Sigmoid colon (tissue), 7 donors: ENCODE measurements around the gene RGS21. TPM values are rescaled to one million over a fixed set of nuclear protein-coding genes. Genes with fewer than 3 reads are reported as not detected.

Experiments
- DNase-seq: peaks from one replicate; pipeline ENCODE4 v3.0.0-alpha.2; 2019
- H3K27ac ChIP-seq, 4 donors: fragments of 200-600 bp; sonication (generic); one replicate each; pipeline ENCODE4 v1.5.1; 2016 to 2019; ENCODE audit warnings: mild to moderate bottlenecking in 1 of 4
- H3K27me3 ChIP-seq, 3 donors: fragments of 200-600 bp; sonication (generic); one replicate each; pipeline ENCODE4 v1.5.1; 2019; ENCODE audit warnings: mild to moderate bottlenecking in 1 of 3
- H3K36me3 ChIP-seq, 4 donors: fragments of 200-600 bp; sonication (generic); one replicate each; pipeline ENCODE4 v1.5.1; 2016 to 2019
- H3K4me1 ChIP-seq, 4 donors: fragments of 200-600 bp; sonication (generic); one replicate each; pipeline ENCODE4 v1.5.1; 2017 to 2019
- H3K4me3 ChIP-seq, 4 donors: fragments of 200-600 bp; sonication (generic); one replicate each; pipeline ENCODE4 v1.5.1; 2017 to 2019; ENCODE audit warnings: mild to moderate bottlenecking in 2 of 4, moderate library complexity in 1 of 4
- H3K9me3 ChIP-seq, 4 donors: fragments of 200-600 bp in 3 of 4; sonication (generic) in 3 of 4; one replicate each; pipeline versions ENCODE4 v1.5.1 to v1.6.1; 2013 to 2019
- EP300 ChIP-seq, 4 donors: sonication (generic); formaldehyde crosslinking; IDR thresholded peaks; one replicate each; pipeline ENCODE4 v1.6.1; 2017; ENCODE audit warnings: antibody characterized with exemption in 4 of 4
- POLR2A ChIP-seq, 2 donors: fragments of 450-650 bp; IDR thresholded peaks; one replicate each; pipeline ENCODE4 v1.6.1; 2016; ENCODE audit warnings: antibody characterized with exemption in 2 of 2, mild to moderate bottlenecking in 2 of 2, moderate library complexity in 2 of 2
- POLR2AphosphoS5 ChIP-seq, 4 donors: sonication (generic); formaldehyde crosslinking; IDR thresholded peaks; one replicate each; pipeline ENCODE4 v1.6.1; 2017; ENCODE audit warnings: antibody characterized with exemption in 4 of 4
- WGBS, 2 donors: extraction: QIAGEN DNeasy Blood & Tissue Kit; methylation state at CpG; one replicate each; pipeline ENCODE4 v1.1.7; 2013; 5-methylcytosine and 5-hydroxymethylcytosine counted together
- intact Hi-C: fragments of 100-400 bp; cut with DNase I; formaldehyde crosslinking; loops from one replicate; pipeline ENCODE4 v1.15.1; 2023
- polyA plus RNA-seq, 3 donors: library from polyadenylated mRNA; stranded (reverse); fragments of 200-250 nt; gene quantifications; one replicate each; pipeline ENCODE4 v1.2.3, GENCODE V29; 2013
- total RNA-seq, 4 donors: library from RNA; depleted of rRNA; stranded (reverse); fragments of >200 nt; gene quantifications; one replicate each; pipeline ENCODE4 v1.1.0, GENCODE V29; 2016
- TF ChIP-seq, protein P1 (sequence below), 4 experiments: fragments of 450-650 bp in 3 of 4; fragments of 200-600 bp in 1 of 4; IDR thresholded peaks; one replicate each; pipeline ENCODE4 v1.5.1; 2016 to 2019; ENCODE audit warnings: antibody characterized with exemption in 4 of 4, mild to moderate bottlenecking in 3 of 4, moderate library complexity in 2 of 4
- donor health status: healthy with polysubstance abuse.
- donor health status: Bipolar disorder and iron deficiency.
- donor health status: healthy.

RGS21 gene
- total and polyA plus RNA-seq, 7 donors, result not detected

DNA sequence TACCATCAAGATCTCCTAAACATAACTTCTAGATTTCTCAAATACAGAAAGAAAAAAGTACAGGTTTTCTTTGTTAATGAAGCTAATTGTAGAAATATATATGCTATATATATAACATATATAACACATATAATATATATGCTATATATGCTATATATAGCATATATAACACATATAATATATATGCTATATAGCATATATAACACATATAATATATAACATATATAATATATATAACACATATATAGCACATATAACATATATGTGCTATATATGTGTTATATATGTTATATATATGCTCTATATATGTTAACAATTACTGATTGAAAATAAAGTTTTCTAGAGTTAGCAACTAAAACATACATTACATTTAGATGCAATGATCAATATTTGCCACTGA lies 34.8 kb downstream of the RGS21 start:
- no peaks in the 10 kb centered on the region for H3K27me3 ChIP-seq
- H3K27ac ChIP-seq, result no peak overlapping the region

DNA sequence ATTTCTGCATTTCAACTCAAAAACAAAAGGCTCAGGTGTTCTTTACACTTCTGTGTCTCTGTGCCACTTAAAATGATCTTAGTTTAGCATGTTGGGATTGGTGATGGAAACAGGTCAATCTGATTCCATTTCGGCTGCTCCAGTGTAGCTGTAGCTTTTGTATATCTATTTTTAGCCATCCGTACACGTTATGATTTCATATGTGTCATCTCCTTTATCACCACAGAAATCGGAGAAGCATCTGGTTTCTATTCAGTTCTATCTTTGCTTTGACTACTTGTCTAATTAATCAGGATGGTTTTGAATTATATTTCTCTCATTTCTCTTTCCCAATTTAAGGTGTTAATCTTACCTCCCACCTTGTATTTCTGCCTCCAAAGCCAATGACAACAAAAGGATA lies 41.1 kb downstream of the RGS21 start:
- H3K4me1 ChIP-seq, result peaks cover 0 to 3% (median 0%) of the 10 kb centered on the region in 4 donors
- WGBS, 2 donors, result 63 to 64% methylated on average over 4 of the region's 4 CpGs
- TF ChIP-seq POLR2A (IDR thresholded peaks at IDR 0.05) (no peak), POLR2AphosphoS5 (IDR thresholded peaks at IDR 0.05) (no peak), EP300 (IDR thresholded peaks at IDR 0.05) (no peak)
- TF ChIP-seq, protein P1, sequence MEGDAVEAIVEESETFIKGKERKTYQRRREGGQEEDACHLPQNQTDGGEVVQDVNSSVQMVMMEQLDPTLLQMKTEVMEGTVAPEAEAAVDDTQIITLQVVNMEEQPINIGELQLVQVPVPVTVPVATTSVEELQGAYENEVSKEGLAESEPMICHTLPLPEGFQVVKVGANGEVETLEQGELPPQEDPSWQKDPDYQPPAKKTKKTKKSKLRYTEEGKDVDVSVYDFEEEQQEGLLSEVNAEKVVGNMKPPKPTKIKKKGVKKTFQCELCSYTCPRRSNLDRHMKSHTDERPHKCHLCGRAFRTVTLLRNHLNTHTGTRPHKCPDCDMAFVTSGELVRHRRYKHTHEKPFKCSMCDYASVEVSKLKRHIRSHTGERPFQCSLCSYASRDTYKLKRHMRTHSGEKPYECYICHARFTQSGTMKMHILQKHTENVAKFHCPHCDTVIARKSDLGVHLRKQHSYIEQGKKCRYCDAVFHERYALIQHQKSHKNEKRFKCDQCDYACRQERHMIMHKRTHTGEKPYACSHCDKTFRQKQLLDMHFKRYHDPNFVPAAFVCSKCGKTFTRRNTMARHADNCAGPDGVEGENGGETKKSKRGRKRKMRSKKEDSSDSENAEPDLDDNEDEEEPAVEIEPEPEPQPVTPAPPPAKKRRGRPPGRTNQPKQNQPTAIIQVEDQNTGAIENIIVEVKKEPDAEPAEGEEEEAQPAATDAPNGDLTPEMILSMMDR (IDR thresholded peaks at IDR 0.05), result no peak
- intact Hi-C loops, result no loop called here
- DNase-seq, result no peak
- no peaks in the 10 kb centered on the region for H3K27me3 ChIP-seq
- H3K27ac ChIP-seq, result no peak overlapping the region
- H3K9me3 ChIP-seq, result no peaks in the 10 kb centered on the region
- H3K4me3 ChIP-seq, result no peak overlapping the region
- no peaks in the 10 kb centered on the region for H3K36me3 ChIP-seq

More for the DNA sequence above, 34.8 kb downstream of the RGS21 start:
- Histone ChIP-seq H3K4me1 (no peaks in the 10 kb centered on the region), H3K9me3 (no peaks in the 10 kb centered on the region), H3K4me3 (no peak overlapping the region), H3K36me3 (no peaks in the 10 kb centered on the region)
- TF ChIP-seq, protein P1 (IDR thresholded peaks at IDR 0.05), result no peak
- TF ChIP-seq POLR2AphosphoS5 (IDR thresholded peaks at IDR 0.05) (no peak), EP300 (IDR thresholded peaks at IDR 0.05) (no peak), POLR2A (IDR thresholded peaks at IDR 0.05) (no peak)
- no peak for DNase-seq
- intact Hi-C loops, result no loop called here

DNA sequence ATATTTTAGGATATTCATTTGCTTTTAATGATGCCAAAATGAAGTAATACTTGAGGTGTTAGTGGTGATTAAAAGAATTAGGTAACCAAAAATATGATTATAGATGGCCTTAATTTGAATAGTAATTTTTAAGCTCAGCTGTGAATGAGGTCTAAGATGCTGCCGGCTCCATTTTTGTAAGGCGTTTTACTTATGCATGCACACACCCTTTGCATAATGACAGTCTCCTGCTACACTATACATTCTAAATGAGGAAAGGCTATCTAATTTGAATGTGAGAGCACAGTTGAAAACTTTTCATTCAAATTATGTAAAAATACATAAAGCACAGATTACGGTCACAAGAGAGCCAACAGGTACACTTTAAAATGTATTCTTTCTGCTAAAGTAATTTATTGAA lies 41.6 kb downstream of the RGS21 start:
- no peak overlapping the region for H3K27ac ChIP-seq
- H3K36me3 ChIP-seq, result no peaks in the 10 kb centered on the region
- H3K9me3 ChIP-seq, result no peaks in the 10 kb centered on the region
- H3K27me3 ChIP-seq, result no peaks in the 10 kb centered on the region
- DNase-seq, result no peak
- intact Hi-C loops, result no loop called here
- no peak overlapping the region for H3K4me3 ChIP-seq
- TF ChIP-seq, protein P1 (IDR thresholded peaks at IDR 0.05), result no peak
- TF ChIP-seq POLR2A (IDR thresholded peaks at IDR 0.05) (no peak), EP300 (IDR thresholded peaks at IDR 0.05) (no peak), POLR2AphosphoS5 (IDR thresholded peaks at IDR 0.05) (no peak)
- peaks cover 0 to 3% (median 0%) of the 10 kb centered on the region in 4 donors for H3K4me1 ChIP-seq
- WGBS, 2 donors, result 84 to 86% methylated on average over 3 of the region's 3 CpGs

DNA sequence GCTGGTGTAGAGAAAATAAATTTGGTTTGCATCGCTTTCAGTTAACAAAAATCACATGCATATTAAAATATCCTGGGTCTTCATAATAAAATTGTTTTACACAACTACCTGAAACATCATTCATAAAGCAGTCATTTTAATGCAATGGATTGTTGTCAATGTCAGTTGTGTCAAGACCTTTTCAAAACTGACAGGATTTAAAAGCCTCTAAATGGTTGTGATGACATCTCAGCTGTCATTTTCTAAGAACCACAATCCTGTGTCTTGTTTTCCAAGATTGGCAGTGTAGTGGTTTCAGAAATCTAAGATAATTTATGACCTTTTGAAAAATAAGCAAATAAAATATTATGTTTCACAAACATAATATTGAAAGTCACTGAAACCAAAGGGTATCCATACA lies 42.0 kb downstream of the RGS21 start:
- 88 to 97% methylated on average over 1 of the region's 1 CpG for WGBS, 2 donors
- Histone ChIP-seq H3K27me3 (no peaks in the 10 kb centered on the region), H3K4me1 (peaks cover 0 to 3% (median 0%) of the 10 kb centered on the region in 4 donors), H3K9me3 (no peaks in the 10 kb centered on the region), H3K27ac (no peak overlapping the region), H3K36me3 (no peaks in the 10 kb centered on the region), H3K4me3 (no peak overlapping the region)
- intact Hi-C loops, result no loop called here
- TF ChIP-seq EP300 (IDR thresholded peaks at IDR 0.05), result no peak
- TF ChIP-seq POLR2AphosphoS5 (IDR thresholded peaks at IDR 0.05), result no peak
- TF ChIP-seq, protein P1 (IDR thresholded peaks at IDR 0.05), result no peak
- no peak for TF ChIP-seq POLR2A (IDR thresholded peaks at IDR 0.05)
- no peak for DNase-seq

DNA sequence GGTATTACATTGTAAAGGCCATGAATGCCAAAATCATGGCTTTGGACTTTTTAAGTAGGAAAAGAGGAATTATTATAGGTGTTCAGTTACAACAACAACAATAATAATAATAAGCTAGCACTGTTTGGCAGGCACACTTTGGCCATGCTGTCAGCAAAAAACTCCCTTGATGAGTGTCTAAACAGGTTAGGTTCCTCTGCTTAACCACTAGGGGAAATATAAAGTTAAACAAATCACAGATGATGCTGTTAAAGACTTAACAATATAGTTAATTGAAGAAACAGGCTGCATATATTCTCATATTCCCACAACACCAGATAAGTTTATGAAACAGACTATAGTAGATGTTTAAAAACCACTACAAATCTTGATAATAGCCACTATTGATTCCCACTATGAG lies 46.4 kb downstream of the RGS21 start:
- H3K27ac ChIP-seq, result no peak overlapping the region
- no peaks in the 10 kb centered on the region for H3K9me3 ChIP-seq
- H3K4me3 ChIP-seq, result no peak overlapping the region
- no peak for DNase-seq
- H3K27me3 ChIP-seq, result no peaks in the 10 kb centered on the region
- TF ChIP-seq POLR2AphosphoS5 (IDR thresholded peaks at IDR 0.05) (no peak), EP300 (IDR thresholded peaks at IDR 0.05) (no peak), POLR2A (IDR thresholded peaks at IDR 0.05) (no peak)
- TF ChIP-seq, protein P1 (IDR thresholded peaks at IDR 0.05), result no peak
- no peaks in the 10 kb centered on the region for H3K4me1 ChIP-seq
- H3K36me3 ChIP-seq, result no peaks in the 10 kb centered on the region
- intact Hi-C loops, result no loop called here
